Gastrocnemius medialis (tissue), 4 donors: ENCODE measurements around the gene SREBF2. TPM values are rescaled to one million over a fixed set of nuclear protein-coding genes. Genes with fewer than 3 reads are reported as not detected.

Experiments
- ATAC-seq, 2 donors: fragments of 150-250 bp; one replicate each; pipeline ENCODE4 v1.9.1; 2016
- DNase-seq, 2 donors: peaks; one replicate each; pipeline ENCODE4 v3.0.0-alpha.2; 2019
- H3K27ac ChIP-seq, 4 donors: fragments of 200-600 bp; sonication (generic); 1 replicate in 1 of 4; 2 replicates in 3 of 4; pipeline ENCODE4 v1.5.1; 2016 to 2018; ENCODE audit warnings: mild to moderate bottlenecking in 2 of 4, moderate library complexity in 1 of 4
- H3K27me3 ChIP-seq, 3 donors: fragments of 200-600 bp; sonication (generic) in 2 of 3; 1 replicate in 1 of 3; 2 replicates in 2 of 3; pipeline versions ENCODE4 v1.5.1 to v1.6.0; 2016 to 2019; ENCODE audit warnings: mild to moderate bottlenecking in 1 of 3, moderate library complexity in 1 of 3
- H3K36me3 ChIP-seq, 2 donors: fragments of 200-600 bp; sonication (generic) in 1 of 2; one replicate each; pipeline ENCODE4 v1.5.1; 2017 to 2018
- H3K4me1 ChIP-seq, 2 donors: fragments of 200-600 bp; sonication (generic) in 1 of 2; one replicate each; pipeline ENCODE4 v1.5.1; 2016 to 2017; ENCODE audit warnings: mild to moderate bottlenecking in 2 of 2
- H3K4me3 ChIP-seq, 4 donors: fragments of 200-600 bp; sonication (generic) in 3 of 4; 1 replicate in 1 of 4; 2 replicates in 3 of 4; pipeline ENCODE4 v1.5.1; 2016 to 2019; ENCODE audit warnings: mild to moderate bottlenecking in 2 of 4
- H3K9me3 ChIP-seq, 3 donors: fragments of 200-600 bp; sonication (generic) in 2 of 3; 1 replicate in 1 of 3; 2 replicates in 2 of 3; pipeline ENCODE4 v1.5.1; 2016 to 2019
- CTCF ChIP-seq, 5 experiments: fragments of 450-650 bp in 3 of 5; fragments of 200-600 bp in 2 of 5; sonication (generic) in 2 of 5; IDR thresholded peaks in 4 of 5; conservative IDR thresholded peaks in 1 of 5; 1 replicate in 4 of 5; 2 replicates in 1 of 5; pipeline ENCODE4 v1.5.1; 2016 to 2019; ENCODE audit warnings: antibody characterized with exemption in 5 of 5, mild to moderate bottlenecking in 3 of 5, moderate library complexity in 3 of 5
- POLR2A ChIP-seq, 2 donors: fragments of 450-650 bp; IDR thresholded peaks; one replicate each; pipeline ENCODE4 v1.6.1; 2017; ENCODE audit warnings: antibody characterized with exemption in 2 of 2, mild to moderate bottlenecking in 2 of 2, moderate library complexity in 2 of 2
- in situ Hi-C, 4 donors: fragments of 200-750 bp; cut with MboI; loops; one replicate each; pipeline versions ENCODE4 v1.15.0 to v1.8.0; 2017; ENCODE audit warnings: low sequenced_read_pairs in 4 of 4
- intact Hi-C: fragments of 100-400 bp; cut with DNase I; formaldehyde crosslinking; loops from one replicate; pipeline ENCODE4 v1.15.1; 2023; ENCODE audit warnings: low total_unique reads
- total RNA-seq, 4 donors: library from RNA; depleted of rRNA; stranded (reverse); fragments of >200 nt; gene quantifications; one replicate each; pipeline versions ENCODE4 v1.1.0 to v1.2.3, GENCODE V29; 2016

The SREBF2 gene
- total RNA-seq, 4 donors from 2014 or later, result 25.1 to 40.9 (median 36.1) TPM

GRCh38 chr22:41899110-41899509 lies 66.2 kb downstream of the SREBF2 start:
- TF ChIP-seq POLR2A (IDR thresholded peaks at IDR 0.05) (no peak), CTCF (IDR thresholded peaks at IDR 0.05 in 4 of 5, conservative IDR thresholded peaks at IDR 0.05 in 1 of 5) (no peak)
- Histone ChIP-seq H3K4me1 (peaks cover 30 to 31% of the 10 kb centered on the region in 2 donors), H3K27me3 (no peaks in the 10 kb centered on the region), H3K9me3 (no peaks in the 10 kb centered on the region), H3K36me3 (peaks cover 0 to 28% of the 10 kb centered on the region in 2 donors), H3K4me3 (no peak overlapping the region), H3K27ac (peak overlapping the region; percentile 62 to 80 (median 72))
- intact Hi-C loops, result no loop called here
- ATAC-seq, result peak; percentile 83 to 84
- in situ Hi-C loops, result no loop called here
- peak; percentile 27 to 57 for DNase-seq

DNA sequence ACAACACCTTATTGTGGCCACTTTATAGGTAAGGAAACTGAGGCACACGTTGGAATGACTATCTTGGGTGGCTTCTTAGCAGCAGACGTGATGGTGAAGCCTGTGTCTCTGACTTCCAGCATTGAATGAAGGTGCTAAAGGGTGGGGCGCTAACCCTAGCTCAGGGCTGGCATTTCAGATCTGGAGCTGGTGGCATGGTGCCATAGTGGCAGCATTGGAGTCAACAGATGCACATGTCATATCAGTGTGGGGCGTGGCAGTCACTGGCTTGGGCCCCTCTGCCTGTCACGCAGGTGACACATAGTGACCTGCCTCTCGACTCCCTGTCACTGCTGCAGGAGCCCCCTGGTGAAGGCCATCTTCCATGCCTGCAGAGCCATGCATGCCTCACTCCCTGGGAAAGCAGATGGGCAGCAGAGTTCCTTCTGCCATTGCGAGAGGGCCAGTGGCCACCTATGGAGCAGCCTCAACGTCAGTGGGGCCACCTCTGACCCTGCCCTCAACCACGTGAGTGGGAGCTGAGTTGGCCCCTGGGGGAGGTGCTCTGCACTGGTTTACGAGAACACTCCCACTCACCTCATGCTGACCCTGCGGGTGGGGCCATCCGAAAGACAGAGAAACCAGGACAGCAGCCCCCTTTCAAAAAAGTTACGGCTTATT lies 67.2 kb downstream of the SREBF2 start:
- Histone ChIP-seq H3K27ac (peak overlapping the region in 3 of 4 donors; percentile 69 to 80 (median 74)), H3K27me3 (no peaks in the 10 kb centered on the region), H3K4me1 (peaks cover 30 to 31% of the 10 kb centered on the region in 2 donors), H3K36me3 (peaks cover 0 to 31% of the 10 kb centered on the region in 2 donors), H3K4me3 (no peak overlapping the region), H3K9me3 (no peaks in the 10 kb centered on the region)
- ATAC-seq (peak in 1 of 2 donors; percentile 19), DNase-seq (peak; percentile 56 to 71)
- in situ Hi-C loops, result no loop called here
- intact Hi-C loops, result no loop called here
- no peak for TF ChIP-seq CTCF (IDR thresholded peaks at IDR 0.05 in 4 of 5, conservative IDR thresholded peaks at IDR 0.05 in 1 of 5)
- no peak for TF ChIP-seq POLR2A (IDR thresholded peaks at IDR 0.05)

DNA sequence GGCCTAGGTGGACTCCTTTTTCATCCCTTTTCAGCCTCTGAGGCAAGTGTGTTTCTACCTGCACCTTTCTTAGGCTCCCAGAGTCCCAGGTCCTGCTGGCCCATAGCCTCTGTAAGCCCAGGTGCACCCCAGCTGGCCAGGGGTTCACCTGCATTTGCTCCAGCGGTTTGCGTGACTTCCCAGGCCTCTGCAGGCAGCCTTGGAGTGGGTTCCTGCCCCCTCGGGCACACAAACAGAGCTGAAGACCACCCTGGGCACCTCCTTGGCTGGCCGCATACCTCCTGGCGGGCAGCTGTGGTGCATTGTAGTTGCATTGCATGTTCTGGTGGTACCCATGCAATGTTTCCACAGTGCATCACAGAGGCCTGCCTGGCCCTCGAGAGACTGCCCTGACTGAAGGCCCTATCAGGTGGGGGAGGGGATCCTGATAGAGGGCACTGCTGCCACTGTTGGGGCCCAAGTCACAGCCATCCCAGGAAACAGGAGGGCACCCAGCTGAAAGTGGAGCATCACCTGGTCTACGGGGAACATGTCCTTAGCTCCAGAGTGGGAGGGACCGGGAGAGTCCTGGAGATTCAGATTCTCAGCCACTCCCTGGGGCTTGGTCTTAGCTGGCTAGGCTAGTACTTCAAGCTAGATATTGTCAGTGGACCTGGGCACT lies 67.9 kb downstream of the SREBF2 start:
- Histone ChIP-seq H3K27ac (peak overlapping the region in 3 of 4 donors; percentile 13 to 80 (median 69)), H3K36me3 (peaks cover 0 to 35% of the 10 kb centered on the region in 2 donors), H3K9me3 (no peaks in the 10 kb centered on the region), H3K4me3 (no peak overlapping the region), H3K4me1 (peaks cover 25 to 31% of the 10 kb centered on the region in 2 donors), H3K27me3 (no peaks in the 10 kb centered on the region)
- in situ Hi-C loops (no loop called here), intact Hi-C loops (no loop called here)
- ATAC-seq (no peak), DNase-seq (no peak)
- TF ChIP-seq POLR2A (IDR thresholded peaks at IDR 0.05) (no peak), CTCF (IDR thresholded peaks at IDR 0.05 in 4 of 5, conservative IDR thresholded peaks at IDR 0.05 in 1 of 5) (no peak)

DNA sequence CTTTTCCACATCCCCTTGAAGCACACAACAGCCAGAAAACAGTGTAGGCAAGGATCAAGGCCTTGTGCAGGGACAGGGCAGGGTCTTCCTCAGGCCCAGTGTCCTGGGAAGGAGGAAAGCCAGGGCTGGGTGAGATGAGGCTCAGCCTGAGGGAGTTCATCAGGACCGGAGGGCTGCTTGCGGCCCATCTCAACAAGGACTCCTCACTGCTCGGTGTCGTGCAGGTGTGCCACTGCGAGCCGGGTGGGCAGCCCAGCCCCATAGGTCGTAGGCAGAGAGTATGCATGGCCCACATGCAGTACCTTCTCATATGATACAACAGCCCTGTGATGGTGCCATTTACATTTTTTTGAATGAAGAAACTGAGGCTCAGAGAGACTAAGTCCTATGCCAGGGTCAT lies 69.1 kb downstream of the SREBF2 start:
- H3K4me3 ChIP-seq, result no peak overlapping the region
- in situ Hi-C loops, result no loop called here
- DNase-seq, result no peak
- H3K36me3 ChIP-seq, result peaks cover 0 to 28% of the 10 kb centered on the region in 2 donors
- intact Hi-C loops, result no loop called here
- peak overlapping the region; percentile 71 to 77 (median 74) for H3K27ac ChIP-seq
- TF ChIP-seq CTCF (IDR thresholded peaks at IDR 0.05 in 4 of 5, conservative IDR thresholded peaks at IDR 0.05 in 1 of 5), result no peak
- no peak for TF ChIP-seq POLR2A (IDR thresholded peaks at IDR 0.05)
- no peaks in the 10 kb centered on the region for H3K9me3 ChIP-seq
- no peak for ATAC-seq
- peaks cover 25 to 31% of the 10 kb centered on the region in 2 donors for H3K4me1 ChIP-seq
- H3K27me3 ChIP-seq, result no peaks in the 10 kb centered on the region
